ENCODE measurements around the gene EVA1A. TPM values are rescaled to one million over a fixed set of nuclear protein-coding genes. Genes with fewer than 3 reads are reported as not detected.
A peak's percentile ranks its signal among the peaks of the same experiment; 100 is the strongest.

Gene EVA1A
- polyA plus RNA-seq (ENCODE audit: insufficient read depth in 1 of 5, insufficient read length in 5 of 5, low replicate concordance in 1 of 5) = 10 to 100 TPM; 25.2 to 36.4 (median 30.1) TPM
- long read RNA-seq, donor 1, transcript EVA1A-202 (4 exons, 1,802 nt) = major isoform, 10 of 13 reads
- long read RNA-seq, donor 1, partial matches to known transcripts = 0 of 13 reads
- long read RNA-seq, donor 1, other reads (novel, unspliced or antisense) = 0 of 13 reads
- long read RNA-seq, donor 2, partial matches to known transcripts = 0 of 5 reads
- long read RNA-seq, donor 2, other reads (novel, unspliced or antisense) = 0 of 5 reads
- long read RNA-seq, donor 3, transcript EVA1A-202 (4 exons, 1,802 nt) = major isoform, 9 of 18 reads
- long read RNA-seq, donor 3, partial matches to known transcripts = 0 of 18 reads
- long read RNA-seq, donor 3, other reads (novel, unspliced or antisense) = 5 of 18 reads
- long read RNA-seq, donor 4, partial matches to known transcripts = 0 of 3 reads
- long read RNA-seq, donor 4, other reads (novel, unspliced or antisense) = 0 of 3 reads
- long read RNA-seq, donor 5, transcript EVA1A-202 (4 exons, 1,802 nt) = major isoform, 8 of 12 reads
- long read RNA-seq, donor 5, partial matches to known transcripts = 0 of 12 reads
- long read RNA-seq, donor 5, other reads (novel, unspliced or antisense) = 0 of 12 reads
- long read RNA-seq, donor 6, transcript EVA1A-202 (4 exons, 1,802 nt) = major isoform, 6 of 8 reads
- long read RNA-seq, donor 6, partial matches to known transcripts = 0 of 8 reads
- long read RNA-seq, donor 6, other reads (novel, unspliced or antisense) = 0 of 8 reads
- long read RNA-seq, donor 7, partial matches to known transcripts = 0 of 9 reads
- long read RNA-seq, donor 7, other reads (novel, unspliced or antisense) = 0 of 9 reads
- long read RNA-seq, donor 8, partial matches to known transcripts = 0 of 6 reads
- long read RNA-seq, donor 8, other reads (novel, unspliced or antisense) = 0 of 6 reads

GRCh38 chr2:75560768-75561565 is at the start of gene EVA1A:
Gene EVA1A (minus strand): TSS chr2:75560939. CDS start chr2:75518140, 42,799 bp downstream.
- peak; percentile 66 to 73 for DNase-seq

GRCh38 chr2:75609937-75610508 is 49.3 kb upstream of the EVA1A start:
- no peak for DNase-seq

- no peak for DNase-seq
Observed at GRCh38 chr2:75609334-75609689, 48.6 kb upstream of the EVA1A start.

GRCh38 chr2:75608684-75609333 is 48.1 kb upstream of the EVA1A start:
- peak; percentile 63 to 73 for DNase-seq

- DNase-seq = no peak
Observed at GRCh38 chr2:75607988-75608683, 47.4 kb upstream of the EVA1A start.

- no peak for DNase-seq
Observed at GRCh38 chr2:75607400-75607798, 46.7 kb upstream of the EVA1A start.

GRCh38 chr2:75606761-75607399 is 46.1 kb upstream of the EVA1A start:
- no peak for DNase-seq

GRCh38 chr2:75605770-75606529 is 45.2 kb upstream of the EVA1A start:
- DNase-seq = peak in 1 of 2 donors; percentile 34

- no peak for DNase-seq
Observed at GRCh38 chr2:75604484-75604883, 43.7 kb upstream of the EVA1A start.

- no peak for DNase-seq
Observed at GRCh38 chr2:75603477-75603876, 42.7 kb upstream of the EVA1A start.

GRCh38 chr2:75602724-75603342 is 42.1 kb upstream of the EVA1A start:
- DNase-seq = peak in 1 of 2 donors; percentile 11

- no peak for DNase-seq
Observed at GRCh38 chr2:75600461-75601011, 39.8 kb upstream of the EVA1A start.

- no peak for DNase-seq
Observed at GRCh38 chr2:75598589-75599155, 37.9 kb upstream of the EVA1A start.

- no peak for DNase-seq
Observed at GRCh38 chr2:75597949-75598348, 37.2 kb upstream of the EVA1A start.

- no peak for DNase-seq
Observed at GRCh38 chr2:75596784-75597183, 36.0 kb upstream of the EVA1A start.

GRCh38 chr2:75595541-75596395 is 35.0 kb upstream of the EVA1A start:
- DNase-seq = no peak

GRCh38 chr2:75594596-75594995 is 33.9 kb upstream of the EVA1A start:
- no peak for DNase-seq
